Endothelial cell of umbilical vein (primary cell): Measurements from ENCODE around the gene TEX48. TPM values are rescaled to one million over a fixed set of nuclear protein-coding genes. Genes with fewer than 3 reads are reported as not detected.
A peak's percentile ranks its signal among the peaks of the same experiment; 100 is the strongest.

Experiments
- BruUV-seq: library from RNA; stranded (reverse); fragments of 400-500 nt; replicated peaks from 2 replicates; lab custom pipeline; 2021; lab: Mats Ljungman, UMichigan
- CTCF ChIA-PET: fragments of 300-600, 350-600 bp; sonication (Branson Sonifier 250); formaldehyde crosslinking; loops from one replicate; lab custom pipeline; 2021; ENCODE audit warnings: antibody characterized with exemption, inconsistent platforms; lab: Charles Lee
- POLR2A ChIA-PET: fragments of 300-600, 350-600 bp; sonication (Branson Sonifier 250); formaldehyde crosslinking; loops from one replicate; lab custom pipeline; 2021; ENCODE audit warnings: antibody characterized with exemption, inconsistent platforms; lab: Charles Lee
- DNase-seq: peaks from one replicate; pipeline ENCODE4 v3.0.0-alpha.2; 2011; ENCODE audit warnings: low read depth, low spot score
- FAIRE-seq: peaks from 2 replicates; lab custom pipeline; 2011; peaks lifted over from hg19 to GRCh38; lab: Jason Lieb, UNC
- H2AFZ ChIP-seq: 2 replicates; pipeline ENCODE4 v1.6.0; 2012; ENCODE audit warnings: low read depth, low read length, control low read depth, inconsistent platforms
- H3K27ac ChIP-seq: 2 replicates; pipeline ENCODE4 v1.5.1; 2011; ENCODE audit warnings: low read depth, mild to moderate bottlenecking, control low read depth, low read length, moderate library complexity; ENCODE audit not compliant: insufficient read depth
- H3K27me3 ChIP-seq, 2 experiments: 2 replicates each; pipeline versions ENCODE4 v1.6.0 to v1.6.1; 2011; ENCODE audit warnings: low read length in 2 of 2, mixed read lengths in 1 of 2; ENCODE audit not compliant: control insufficient read depth in 2 of 2, insufficient read depth in 2 of 2
- H3K36me3 ChIP-seq, 2 experiments: 2 replicates in 1 of 2; 3 replicates in 1 of 2; pipeline ENCODE4 v1.5.1; 2011; ENCODE audit warnings: low read length in 2 of 2, mild to moderate bottlenecking in 1 of 2, moderate library complexity in 1 of 2; ENCODE audit not compliant: control insufficient read depth in 2 of 2, insufficient read depth in 2 of 2; ENCODE audit errors: extremely low read depth in 1 of 2
- H3K4me1 ChIP-seq: 3 replicates; pipeline ENCODE4 v1.5.1; 2011; ENCODE audit warnings: mild to moderate bottlenecking, low read length; ENCODE audit not compliant: control insufficient read depth, insufficient read depth; ENCODE audit errors: extremely low read depth
- H3K4me2 ChIP-seq: 2 replicates; pipeline ENCODE4 v1.6.1; 2011; ENCODE audit warnings: low read length, control low read depth, mixed read lengths; ENCODE audit not compliant: insufficient read depth
- H3K4me3 ChIP-seq, 3 experiments: fragments of 200-600 bp in 1 of 3; sonication (generic), shearing (Covaris generic) in 1 of 3; replicated peaks in 1 of 3; 2 replicates each; pipeline ENCODE4 v1.5.1; 2011 to 2016; ENCODE audit warnings: control low read depth in 3 of 3, low read length in 3 of 3, mild to moderate bottlenecking in 2 of 3, inconsistent platforms in 1 of 3, low read depth in 1 of 3, moderate library complexity in 1 of 3; ENCODE audit not compliant: insufficient read depth in 1 of 3
- H3K79me2 ChIP-seq: 2 replicates; pipeline ENCODE4 v1.6.0; 2012; ENCODE audit warnings: low read length, inconsistent platforms; ENCODE audit not compliant: control insufficient read depth, insufficient read depth
- H3K9ac ChIP-seq: replicated peaks from 2 replicates; pipeline ENCODE3; 2011; ENCODE audit warnings: low read length, control low read depth; ENCODE audit not compliant: insufficient read depth; ENCODE audit errors: extremely low read depth
- H3K9me1 ChIP-seq: replicated peaks from 3 replicates; pipeline ENCODE4 v1.6.0; 2011; ENCODE audit warnings: mild to moderate bottlenecking, low read length; ENCODE audit not compliant: control insufficient read depth, insufficient read depth; ENCODE audit errors: extremely low read depth
- H3K9me3 ChIP-seq: replicated peaks from 2 replicates; pipeline ENCODE4 v1.5.1; 2012; ENCODE audit warnings: low read length, inconsistent platforms; ENCODE audit not compliant: control insufficient read depth, insufficient read depth
- H4K20me1 ChIP-seq: replicated peaks from 2 replicates; pipeline ENCODE3; 2011; ENCODE audit warnings: mild to moderate bottlenecking, low read length; ENCODE audit not compliant: control insufficient read depth, insufficient read depth; ENCODE audit errors: extremely low read depth
- CTCF ChIP-seq, 2 donors: IDR thresholded peaks; 1 replicate in 1 of 2; 2 replicates in 1 of 2; pipeline ENCODE4 v1.5.1; 2011; ENCODE audit warnings: low read length in 2 of 2, mild to moderate bottlenecking in 2 of 2, moderate library complexity in 2 of 2, control low read depth in 1 of 2, inconsistent platforms in 1 of 2, low read depth in 1 of 2; ENCODE audit not compliant: insufficient read depth in 1 of 2; ENCODE audit errors: extremely low read depth in 1 of 2
- EZH2 ChIP-seq: IDR thresholded peaks from 2 replicates; pipeline ENCODE4 v1.6.1; 2012; ENCODE audit warnings: borderline replicate concordance, low read depth, mild to moderate bottlenecking, moderate library complexity, low read length, inconsistent platforms; ENCODE audit not compliant: severe bottlenecking
- FOS ChIP-seq: IDR thresholded peaks from 2 replicates; pipeline ENCODE4 v1.6.1; 2011; ENCODE audit warnings: mild to moderate bottlenecking, low read length, moderate library complexity, borderline replicate concordance; ENCODE audit not compliant: insufficient read depth
- GATA2 ChIP-seq: IDR thresholded peaks from 2 replicates; pipeline ENCODE4 v1.7.0; 2011; ENCODE audit warnings: low read depth, mild to moderate bottlenecking, moderate library complexity, mixed read lengths, low read length; ENCODE audit not compliant: insufficient read length, insufficient read depth
- JUN ChIP-seq: IDR thresholded peaks from 2 replicates; pipeline ENCODE4 v1.6.1; 2011; ENCODE audit warnings: borderline replicate concordance, low read depth; ENCODE audit not compliant: insufficient read length, insufficient read depth
- MYC ChIP-seq: IDR thresholded peaks from one replicate; pipeline ENCODE4 v1.6.1; 2011; ENCODE audit warnings: mild to moderate bottlenecking, low read depth, low read length
- POLR2A ChIP-seq: IDR thresholded peaks from 2 replicates; pipeline ENCODE4 v1.6.1; 2012; ENCODE audit warnings: low read depth, mild to moderate bottlenecking, control low read depth, low read length
- POLR2AphosphoS5 ChIP-seq: IDR thresholded peaks from 2 replicates; pipeline ENCODE4 v1.6.1; 2012; ENCODE audit warnings: low read depth, mild to moderate bottlenecking, control low read depth, low read length, moderate library complexity; ENCODE audit not compliant: insufficient read depth
- dilution Hi-C: fragments of 300-500 bp; cut with MboI; formaldehyde crosslinking; loops from one replicate; pipeline ENCODE4 v1.15.0; 2019; ENCODE audit warnings: low sequenced_read_pairs; ENCODE audit not compliant: extremely low pct_ligation_motif_present
- intact Hi-C: fragments of 100-400 bp; cut with micrococcal nuclease; formaldehyde crosslinking; loops from one replicate; pipeline ENCODE4 v1.10.0; 2022
- polyA plus RNA-seq, 4 experiments: library from polyadenylated mRNA; depleted of rRNA in 3 of 4; stranded (reverse) in 3 of 4; unstranded in 1 of 4; fragments of >200 nt; gene quantifications; 2 replicates each; pipeline versions ENCODE4 v1.2.1 to v1.2.3, GENCODE V29; 2011 to 2012; ENCODE audit warnings: missing spikeins in 1 of 4
- total RNA-seq: library from RNA; stranded (reverse); gene quantifications from 2 replicates; pipeline ENCODE4 v1.2.3, GENCODE V29; 2021
- TF ChIP-seq, protein P1 (sequence below): IDR thresholded peaks from 2 replicates; pipeline ENCODE4 v1.6.1; 2011; ENCODE audit not compliant: insufficient read depth, insufficient read length

The TEX48 gene
- total and polyA plus RNA-seq, 2 donors (not counting 3 experiments of a cell fraction or from before 2014, with no cell fraction given), result not detected

- POLR2A ChIA-PET, result no interaction called here
- no peaks in the 10 kb centered on the region for H3K9me1 ChIP-seq
- H3K27me3 ChIP-seq, result no peaks in the 10 kb centered on the region
- H3K4me2 ChIP-seq, result peak overlapping the region; percentile 78
- peak overlapping the region; percentile 1 for H2AFZ ChIP-seq
- peak; percentile 97 for DNase-seq
- peak overlapping the region in 1 of 3 experiments; percentile 5 for H3K4me3 ChIP-seq
- peaks cover 23% of the 10 kb centered on the region for H3K4me1 ChIP-seq
- intact Hi-C loops, result loop anchor here (1.0 kb wide), 3 partner anchors 15 to 218 kb away; no protein-coding TSS in a partner anchor
- H3K9ac ChIP-seq, result peak overlapping the region; percentile 70
- peak overlapping the region; percentile 74 for H3K27ac ChIP-seq
- H3K9me3 ChIP-seq, result no peaks in the 10 kb centered on the region
- peak; percentile 93 for FAIRE-seq
- H3K36me3 ChIP-seq, result no peaks in the 10 kb centered on the region
- H3K79me2 ChIP-seq, result no peaks in the 10 kb centered on the region
- no TSS peak for BruUV-seq
- TF ChIP-seq, protein P1, sequence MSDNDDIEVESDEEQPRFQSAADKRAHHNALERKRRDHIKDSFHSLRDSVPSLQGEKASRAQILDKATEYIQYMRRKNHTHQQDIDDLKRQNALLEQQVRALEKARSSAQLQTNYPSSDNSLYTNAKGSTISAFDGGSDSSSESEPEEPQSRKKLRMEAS, result peak; percentile 5
- TF ChIP-seq CTCF (IDR thresholded peaks at IDR 0.05; ENCODE audit: extremely low read depth in 1 of 2, insufficient read depth in 1 of 2, low read depth in 1 of 2, low read length in 2 of 2) (no peak), GATA2 (no peak), POLR2A (no peak), EZH2 (no peak), JUN (peak; percentile 71), FOS (peak; percentile 96), POLR2AphosphoS5 (peak; percentile 53), MYC (no peak)
- H4K20me1 ChIP-seq, result no peaks in the 10 kb centered on the region
- dilution Hi-C loops, result no loop called here
- CTCF ChIA-PET, result interaction anchor here (0.7 to 15.3 kb wide), 13 partner anchors 9 to 336 kb away, joined by 3 to 270 read pairs (median 5); no protein-coding TSS in a partner anchor
Measured at GRCh38 chr9:114677418-114677817, 4.6 kb downstream of the TEX48 start.
